B cell (primary cell): ENCODE measurements around the gene PTPN5. TPM values are rescaled to one million over a fixed set of nuclear protein-coding genes. Genes with fewer than 3 reads are reported as not detected.

ENCODE experiments used
- ATAC-seq: fragments of 200-7000 bp; cut with Tn5 transposase; one replicate; pipeline ENCODE4 v1.10.0; 2021; ENCODE audit warnings: low read depth, mild to moderate bottlenecking, moderate number of reproducible peaks, moderate library complexity
- CTCF ChIA-PET: fragments of 350-600 bp; sonication (Branson Sonifier 250); formaldehyde crosslinking; loops from one replicate; lab custom pipeline; 2021; ENCODE audit warnings: antibody characterized with exemption, inconsistent platforms; lab: Charles Lee
- POLR2A ChIA-PET: fragments of 350-600 bp; sonication (Branson Sonifier 250); formaldehyde crosslinking; loops from one replicate; lab custom pipeline; 2021; ENCODE audit warnings: antibody characterized with exemption; lab: Charles Lee
- DNase-seq: peaks from one replicate; pipeline ENCODE4 v3.0.0; 2013
- H2AFZ ChIP-seq: 2 replicates; pipeline ENCODE4 v1.6.1; 2012; ENCODE audit warnings: mild to moderate bottlenecking, low read depth, low read length; ENCODE audit not compliant: insufficient read depth, poor library complexity, severe bottlenecking
- H3K27ac ChIP-seq, 2 donors: 1 replicate in 1 of 2; 2 replicates in 1 of 2; pipeline ENCODE4 v1.5.1; 2012 to 2013; ENCODE audit warnings: low read length in 2 of 2, mild to moderate bottlenecking in 2 of 2, moderate library complexity in 1 of 2
- H3K27me3 ChIP-seq, 4 experiments: fragments of 200-600 bp in 1 of 4; sonication (generic) in 1 of 4; replicated peaks in 1 of 4; 1 replicate in 2 of 4; 2 replicates in 2 of 4; pipeline versions ENCODE4 v1.6.1 to v1.7.0; 2013 to 2016; ENCODE audit warnings: low read length in 3 of 4, mild to moderate bottlenecking in 2 of 4, mixed read lengths in 1 of 4, moderate library complexity in 1 of 4; ENCODE audit not compliant: insufficient read depth in 4 of 4, control insufficient read depth in 3 of 4; ENCODE audit errors: control extremely low read depth in 1 of 4
- H3K36me3 ChIP-seq, 2 experiments: replicated peaks in 1 of 2; 1 replicate in 1 of 2; 2 replicates in 1 of 2; pipeline versions ENCODE4 v1.6.1 to v1.7.1; 2013; ENCODE audit warnings: low read length in 1 of 2; ENCODE audit not compliant: insufficient read depth in 2 of 2, control insufficient read depth in 1 of 2; ENCODE audit errors: control extremely low read depth in 1 of 2, extremely low read depth in 1 of 2
- H3K4me1 ChIP-seq, 2 donors: fragments of 200-600 bp in 1 of 2; sonication (generic) in 1 of 2; 1 replicate in 1 of 2; 2 replicates in 1 of 2; pipeline versions ENCODE4 v1.5.1 to v1.6.1; 2013 to 2017; ENCODE audit warnings: low read length in 2 of 2; ENCODE audit not compliant: control insufficient read depth in 2 of 2, insufficient read depth in 2 of 2
- H3K4me2 ChIP-seq: replicated peaks from 2 replicates; pipeline ENCODE3; 2012; ENCODE audit warnings: mild to moderate bottlenecking, low read depth, low read length; ENCODE audit not compliant: poor library complexity, severe bottlenecking
- H3K4me3 ChIP-seq, 5 experiments: fragments of 200-600 bp in 1 of 5; sonication (generic) in 1 of 5; 1 replicate in 3 of 5; 2 replicates in 2 of 5; pipeline versions ENCODE4 v1.5.1 to v1.7.0; 2011 to 2016; ENCODE audit warnings: low read length in 4 of 5, mild to moderate bottlenecking in 4 of 5, low read depth in 2 of 5, control low read depth in 1 of 5, moderate library complexity in 1 of 5; ENCODE audit not compliant: insufficient read depth in 1 of 5; ENCODE audit errors: control extremely low read depth in 1 of 5, extremely low read depth in 1 of 5
- H3K79me2 ChIP-seq: fragments of 200-600 bp; sonication (generic); one replicate; pipeline ENCODE4 v1.6.0; 2016; ENCODE audit warnings: low read length; ENCODE audit not compliant: control insufficient read depth, insufficient read depth
- H3K9ac ChIP-seq: fragments of 200-600 bp; sonication (generic); 2 replicates; pipeline ENCODE4 v1.6.1; 2017; ENCODE audit warnings: mild to moderate bottlenecking, low read length, moderate library complexity
- H3K9me3 ChIP-seq, 3 donors: one replicate each; pipeline versions ENCODE4 v1.6.1 to v1.7.1; 2013; ENCODE audit warnings: low read length in 2 of 3; ENCODE audit not compliant: control insufficient read depth in 2 of 3, insufficient read depth in 1 of 3; ENCODE audit errors: control extremely low read depth in 1 of 3
- H4K20me1 ChIP-seq: 2 replicates; pipeline ENCODE4 v1.6.0; 2012; ENCODE audit warnings: mild to moderate bottlenecking, low read length; ENCODE audit not compliant: insufficient read depth, control insufficient read depth, poor library complexity, severe bottlenecking
- H3K27ac Mint-ChIP-seq: one replicate; pipeline ENCODE4 v1.8.0; 2021; ENCODE audit warnings: mixed read lengths
- H3K27me3 Mint-ChIP-seq: one replicate; pipeline ENCODE4 v1.8.0; 2021; ENCODE audit warnings: mixed read lengths
- H3K4me1 Mint-ChIP-seq: one replicate; pipeline ENCODE4 v1.8.0; 2021; ENCODE audit warnings: mixed read lengths
- H3K4me3 Mint-ChIP-seq: one replicate; pipeline ENCODE4 v1.8.0; 2021; ENCODE audit warnings: mixed read lengths
- H3K9me3 Mint-ChIP-seq: one replicate; pipeline ENCODE4 v1.8.0; 2022; ENCODE audit warnings: mixed read lengths; ENCODE audit not compliant: insufficient read depth
- CTCF ChIP-seq: fragments of 200-600 bp; IDR thresholded peaks from one replicate; pipeline ENCODE4 v1.8.0; 2022; ENCODE audit warnings: antibody characterized with exemption, mild to moderate bottlenecking
- EZH2 ChIP-seq: IDR thresholded peaks from 2 replicates; pipeline ENCODE4 v1.6.1; 2012; ENCODE audit warnings: borderline replicate concordance, low read depth, mild to moderate bottlenecking, moderate library complexity, low read length; ENCODE audit not compliant: insufficient read depth, poor library complexity, severe bottlenecking
- WGBS: methylation state at CpG from one replicate; pipeline ENCODE4 v1.1.5; 2013; ENCODE audit warnings: missing lambda C conversion rate; ENCODE audit not compliant: insufficient coverage; 5-methylcytosine and 5-hydroxymethylcytosine counted together
- intact Hi-C: fragments of 100-400 bp; cut with micrococcal nuclease; formaldehyde crosslinking; loops from one replicate; pipeline ENCODE4 v1.10.0; 2022
- polyA plus RNA-seq: library from polyadenylated mRNA; depleted of rRNA; stranded (reverse); fragments of >200 nt; gene quantifications from 2 replicates; pipeline ENCODE4 v1.2.3, GENCODE V29; 2012
- total RNA-seq, 2 donors: library from RNA; stranded (reverse); fragments of 120-200 nt in 1 of 2; gene quantifications; 1 replicate in 1 of 2; 2 replicates in 1 of 2; pipeline versions ENCODE4 v1.2.3 to v1.2.4, GENCODE V29; 2013 to 2022

Gene PTPN5
- total and polyA plus RNA-seq, 2 donors (not counting 1 experiment from before 2014, with no cell fraction given): not detected

DNA sequence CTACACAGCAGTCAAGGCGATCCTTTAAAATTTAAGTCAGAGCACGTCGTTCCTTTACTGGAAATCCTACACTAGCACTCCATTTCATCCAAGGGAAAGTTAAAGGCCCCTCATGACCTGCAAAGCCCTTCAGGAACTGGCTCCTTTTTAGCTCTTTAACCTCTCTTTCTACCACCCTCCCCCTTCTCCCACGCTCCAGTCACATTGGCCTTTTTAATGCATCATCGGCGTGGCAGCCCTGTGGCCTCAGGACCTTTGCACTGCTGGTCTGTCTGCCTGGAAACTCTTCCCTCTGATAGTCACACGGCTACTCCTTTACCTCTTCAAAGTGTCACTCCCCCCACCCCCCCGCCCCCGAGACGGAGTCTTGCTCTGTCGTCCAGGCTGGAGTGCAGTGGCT lies 1.2 kb upstream of the PTPN5 start:
- peaks cover 8% of the 10 kb centered on the region for H3K4me1 Mint-ChIP-seq
- ATAC-seq (no peak), DNase-seq (no peak)
- H3K4me3 ChIP-seq: no peak overlapping the region
- no peaks in the 10 kb centered on the region for H3K79me2 ChIP-seq
- peaks cover 0 to 39% (median 8%) of the 10 kb centered on the region in 4 experiments for H3K27me3 ChIP-seq
- H3K27ac ChIP-seq: no peak overlapping the region
- H4K20me1 ChIP-seq: no peaks in the 10 kb centered on the region
- no peak overlapping the region for H3K27ac Mint-ChIP-seq
- no peak overlapping the region for H3K4me3 Mint-ChIP-seq
- no peak overlapping the region for H2AFZ ChIP-seq
- CTCF ChIA-PET: no interaction called here
- H3K9me3 Mint-ChIP-seq: no peaks in the 10 kb centered on the region
- POLR2A ChIA-PET: no interaction called here
- intact Hi-C loops: no loop called here
- H3K9me3 ChIP-seq: no peaks in the 10 kb centered on the region
- peaks cover 64% of the 10 kb centered on the region for H3K27me3 Mint-ChIP-seq
- peaks cover 0 to 3% of the 10 kb centered on the region in 2 donors for H3K4me1 ChIP-seq
- H3K9ac ChIP-seq: no peak overlapping the region
- no peaks in the 10 kb centered on the region for H3K36me3 ChIP-seq
- WGBS: 74% methylated on average over 7 of the region's 11 CpGs
- no peak overlapping the region for H3K4me2 ChIP-seq
- no peak for TF ChIP-seq CTCF

DNA sequence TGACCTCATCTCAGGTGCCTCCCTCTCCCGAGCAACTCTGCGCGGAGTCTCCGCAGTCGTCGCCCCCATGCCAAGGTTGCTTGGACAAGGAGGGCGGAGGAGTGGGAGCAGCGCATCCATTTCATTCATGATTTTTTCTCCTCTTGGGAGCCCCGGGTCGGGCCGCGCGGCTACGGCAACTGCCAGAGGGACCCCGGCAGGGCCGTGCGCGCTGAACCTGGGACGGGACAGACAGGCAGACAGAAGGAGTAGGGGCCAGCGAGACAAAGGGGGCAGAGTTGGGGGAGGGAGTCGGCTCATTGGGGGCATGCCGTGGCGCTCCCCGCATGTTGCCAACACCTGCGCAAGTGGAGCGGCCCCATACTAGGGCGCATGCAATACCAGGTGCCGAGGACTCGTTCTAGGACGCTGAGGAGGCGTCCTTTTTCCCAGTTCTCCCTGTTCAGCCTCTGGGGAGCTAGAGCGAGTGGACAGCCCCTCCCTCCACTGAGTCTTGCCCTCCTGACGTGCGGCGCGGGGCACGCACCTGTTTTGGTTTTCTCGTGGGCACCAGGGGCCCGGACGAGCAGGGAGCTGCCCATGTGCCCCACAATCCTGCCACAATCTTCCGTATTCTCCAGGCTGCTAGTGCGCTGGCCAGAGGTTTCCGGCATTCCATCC lies 501 bp upstream of the PTPN5 start:
- Histone ChIP-seq H3K79me2 (no peaks in the 10 kb centered on the region), H3K4me3 (no peak overlapping the region), H3K4me2 (peak overlapping the region; percentile 30), H4K20me1 (no peaks in the 10 kb centered on the region), H3K36me3 (no peaks in the 10 kb centered on the region), H3K27ac (no peak overlapping the region), H2AFZ (no peak overlapping the region), H3K4me1 (peaks cover 0 to 3% of the 10 kb centered on the region in 2 donors), H3K27me3 (peaks cover 0 to 40% (median 8%) of the 10 kb centered on the region in 4 experiments), H3K9ac (no peak overlapping the region), H3K9me3 (no peaks in the 10 kb centered on the region)
- peaks cover 59% of the 10 kb centered on the region for H3K27me3 Mint-ChIP-seq
- intact Hi-C loops: no loop called here
- no peak for DNase-seq
- no peak for ATAC-seq
- H3K9me3 Mint-ChIP-seq: no peaks in the 10 kb centered on the region
- TF ChIP-seq EZH2: no peak
- TF ChIP-seq CTCF: no peak
- POLR2A ChIA-PET: no interaction called here
- no peak overlapping the region for H3K4me3 Mint-ChIP-seq
- 4% methylated on average over 36 of the region's 43 CpGs for WGBS
- CTCF ChIA-PET: no interaction called here
- peaks cover 8% of the 10 kb centered on the region for H3K4me1 Mint-ChIP-seq
- H3K27ac Mint-ChIP-seq: no peak overlapping the region
